Measurements from ENCODE around the gene SRCAP.
A peak's percentile ranks its signal among the peaks of the same experiment; 100 is the strongest.

SRCAP gene

GRCh38 chr16:30777591-30778297 lies 78.8 kb downstream of the SRCAP start:
- DNase-seq: no peak

GRCh38 chr16:30778549-30779244 lies 79.7 kb downstream of the SRCAP start:
- no peak for DNase-seq

GRCh38 chr16:30779596-30779995 lies 80.6 kb downstream of the SRCAP start:
- no peak for DNase-seq

GRCh38 chr16:30780021-30780420 lies 81.0 kb downstream of the SRCAP start:
- no peak for DNase-seq

- DNase-seq: no peak
Measured at GRCh38 chr16:30780549-30780948, 81.6 kb downstream of the SRCAP start.

GRCh38 chr16:30782486-30783279 lies 83.7 kb downstream of the SRCAP start:
- DNase-seq: no peak

- DNase-seq: no peak
Measured at GRCh38 chr16:30783280-30784109, 84.5 kb downstream of the SRCAP start.

- DNase-seq: no peak
Measured at GRCh38 chr16:30784215-30784614, 85.2 kb downstream of the SRCAP start.

GRCh38 chr16:30785126-30786106 lies 86.4 kb downstream of the SRCAP start:
- DNase-seq: no peak

GRCh38 chr16:30786115-30786935 lies 87.4 kb downstream of the SRCAP start:
- DNase-seq: no peak

- peak; percentile 44 for DNase-seq
Measured at GRCh38 chr16:30786936-30787612, 88.1 kb downstream of the SRCAP start, which contains the start of gene ZNF629. TSS of gene ZNF629 (minus strand) at chr16:30787205. CDS start at chr16:30784482, 2,723 bp downstream.

- DNase-seq: no peak
Measured at GRCh38 chr16:30787613-30788378, 88.8 kb downstream of the SRCAP start.

All from stimulated activated CD4-positive, alpha-beta T cell treated with anti-CD3 and anti-CD28 coated beads, Interleukin-12 subunit alpha, Interleukin-12 subunit beta, amount 100 ng/mL, for 4 hours (primary cell).